CD4-positive, alpha-beta T cell treated with Interleukin-6 for 4 hours (primary cell): ENCODE measurements around the gene GAL.
"Not testable (repeated sequence)": the region's sequence is repeated elsewhere in the genome, so short reads cannot be mapped to it uniquely, and the experiment has no call there.

ENCODE experiments used
- DNase-seq: peaks from one replicate; pipeline ENCODE4 v3.0.0-alpha.2; 2020; ENCODE audit warnings: mixed read lengths

Gene GAL, protein sequence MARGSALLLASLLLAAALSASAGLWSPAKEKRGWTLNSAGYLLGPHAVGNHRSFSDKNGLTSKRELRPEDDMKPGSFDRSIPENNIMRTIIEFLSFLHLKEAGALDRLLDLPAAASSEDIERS

DNA sequence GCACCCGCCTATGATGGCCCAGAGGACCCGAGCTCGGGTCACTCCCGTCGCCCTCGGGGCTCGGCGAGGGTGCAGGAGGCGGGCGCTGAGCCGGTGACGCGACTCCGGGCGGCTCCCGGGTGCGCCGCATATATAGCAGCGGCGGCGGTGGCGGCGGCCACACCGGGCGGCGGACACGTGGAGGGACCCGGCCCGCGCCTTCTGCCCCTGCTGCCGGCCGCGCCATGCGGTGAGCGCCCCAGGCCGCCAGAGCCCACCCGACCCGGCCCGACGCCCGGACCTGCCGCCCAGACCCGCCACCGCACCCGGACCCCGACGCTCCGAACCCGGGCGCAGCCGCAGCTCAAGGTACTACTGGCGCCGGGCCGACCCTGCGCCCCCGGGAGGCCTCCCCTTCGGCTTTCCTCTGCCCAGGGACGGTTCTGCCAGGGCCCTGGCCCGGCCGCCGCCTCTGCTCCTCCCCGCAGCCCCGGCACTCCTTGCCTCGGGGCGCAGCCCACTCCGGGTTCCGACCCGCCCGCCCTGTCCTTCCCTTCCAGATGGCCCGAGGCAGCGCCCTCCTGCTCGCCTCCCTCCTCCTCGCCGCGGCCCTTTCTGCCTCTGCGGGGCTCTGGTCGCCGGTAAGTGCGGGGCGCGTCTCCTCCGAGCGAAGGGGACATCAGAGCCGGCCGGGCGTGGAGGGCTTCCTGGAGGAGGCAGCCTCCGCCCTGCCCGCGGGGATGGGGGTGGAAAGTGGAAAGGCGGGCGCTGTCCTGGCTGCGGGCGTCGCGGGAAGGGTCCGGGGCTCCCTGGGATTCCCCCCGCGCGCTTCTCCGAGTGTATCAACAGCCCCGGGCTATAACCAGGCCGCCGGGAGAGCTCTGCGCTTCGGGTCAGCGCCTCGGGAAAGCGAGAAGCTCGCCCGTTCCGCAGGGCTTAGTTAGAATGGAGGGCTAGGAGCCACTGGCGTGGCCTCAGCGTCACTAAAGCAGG lies at the start of gene GAL:
GAL (plus strand) TSS at position 160 of the 972 bp plus-strand sequence; CDS start at position 540, 380 bp downstream.
- DNase-seq, result no peak

DNA sequence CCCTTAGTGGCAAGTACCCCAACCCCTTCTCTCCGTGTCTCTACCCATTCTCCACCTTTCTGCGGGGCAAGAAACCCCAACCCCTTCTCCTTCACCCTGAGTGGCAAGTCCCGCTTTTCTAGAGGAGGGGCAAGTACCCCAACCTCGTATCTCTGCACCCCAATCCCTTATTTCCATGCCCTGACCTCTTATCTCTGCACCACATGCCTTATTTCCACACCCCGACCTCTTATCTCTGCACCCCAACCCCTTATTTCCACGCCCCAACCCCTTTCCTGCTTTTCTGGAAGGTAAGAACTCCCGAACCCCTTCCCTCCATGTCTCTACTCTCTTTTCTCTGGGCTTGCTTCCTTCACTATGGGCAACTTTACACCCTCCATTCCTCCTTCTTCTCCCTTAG lies 49.7 kb upstream of the GAL start:
- not testable (repeated sequence) for DNase-seq

DNA sequence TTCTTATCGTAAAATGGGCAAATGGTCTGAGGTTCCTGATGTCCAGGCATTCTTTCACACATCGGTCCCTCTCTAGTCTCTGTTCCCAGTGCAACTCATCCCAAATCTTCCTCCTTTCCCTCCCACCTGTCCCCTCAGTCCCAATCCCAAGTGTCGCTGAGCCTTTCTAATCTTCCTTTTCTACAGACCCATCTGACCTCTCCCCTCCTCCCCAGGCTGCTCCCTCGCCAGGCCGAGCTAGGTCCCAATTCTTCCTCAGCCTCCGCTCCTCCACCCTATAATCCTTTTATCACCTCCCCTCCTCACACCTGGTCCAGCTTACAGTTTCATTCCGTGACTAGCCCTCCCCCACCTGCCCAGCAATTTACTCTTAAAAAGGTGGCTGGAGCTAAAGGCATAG lies 49.2 kb upstream of the GAL start:
- DNase-seq, result not testable (repeated sequence)

DNA sequence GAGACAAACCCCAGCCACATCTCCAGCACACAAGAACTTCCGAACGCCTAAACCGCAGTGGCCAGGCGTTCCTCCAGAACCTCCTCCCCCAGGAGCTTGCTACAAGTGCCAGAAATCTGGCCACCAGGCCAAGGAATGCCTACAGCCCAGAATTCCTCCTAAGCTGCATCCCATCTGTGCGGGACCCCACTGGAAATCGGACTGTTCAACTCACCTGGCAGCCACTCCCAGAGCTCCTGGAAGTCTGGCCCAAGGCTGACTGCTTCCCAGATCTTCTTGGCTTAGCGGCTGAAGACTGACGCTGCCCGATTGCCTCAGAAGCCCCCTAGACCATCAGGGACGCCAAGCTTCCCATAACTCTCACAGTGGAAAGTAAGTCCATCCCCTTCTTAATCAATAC lies 48.5 kb upstream of the GAL start:
- DNase-seq, result not testable (repeated sequence)

DNA sequence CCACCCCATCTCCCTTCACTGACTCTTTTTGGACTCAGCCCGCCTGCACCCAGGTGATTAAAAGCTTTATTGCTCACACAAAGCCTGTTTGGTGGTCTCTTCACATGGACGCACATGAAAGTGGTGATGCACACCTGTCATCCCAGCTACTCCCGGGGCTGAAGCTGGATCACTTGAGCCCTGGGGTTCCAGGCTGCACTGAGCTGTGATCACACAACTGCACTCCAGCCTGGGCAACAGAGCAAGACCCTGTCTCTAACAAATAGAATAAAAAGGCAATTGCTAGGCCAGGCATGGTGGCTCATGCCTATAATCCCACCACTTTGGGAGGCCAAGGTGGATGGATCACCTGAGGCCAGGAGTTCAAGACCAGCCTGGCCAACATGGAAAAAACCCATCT lies 45.0 kb upstream of the GAL start:
- not testable (repeated sequence) for DNase-seq

DNA sequence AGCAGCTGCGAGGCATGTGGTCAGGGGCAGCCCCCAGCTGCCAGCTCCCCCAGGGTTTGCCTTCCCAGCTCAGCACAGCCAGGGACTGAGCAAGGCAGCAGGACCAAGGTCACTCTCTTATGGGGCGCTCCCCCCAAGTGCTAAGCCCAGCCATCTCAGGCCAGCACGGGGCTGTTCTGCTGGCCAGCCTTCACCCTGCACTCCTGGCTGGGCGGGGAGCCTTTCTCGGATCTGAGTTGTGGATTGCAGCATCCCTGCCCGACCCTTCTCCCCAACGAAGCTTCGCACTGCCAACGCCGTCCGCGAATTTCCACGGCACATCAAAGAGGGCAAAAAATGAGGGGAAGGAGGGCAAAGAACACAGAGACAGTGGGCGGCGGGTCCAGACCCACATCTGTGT lies 42.5 kb upstream of the GAL start:
- no peak for DNase-seq

DNA sequence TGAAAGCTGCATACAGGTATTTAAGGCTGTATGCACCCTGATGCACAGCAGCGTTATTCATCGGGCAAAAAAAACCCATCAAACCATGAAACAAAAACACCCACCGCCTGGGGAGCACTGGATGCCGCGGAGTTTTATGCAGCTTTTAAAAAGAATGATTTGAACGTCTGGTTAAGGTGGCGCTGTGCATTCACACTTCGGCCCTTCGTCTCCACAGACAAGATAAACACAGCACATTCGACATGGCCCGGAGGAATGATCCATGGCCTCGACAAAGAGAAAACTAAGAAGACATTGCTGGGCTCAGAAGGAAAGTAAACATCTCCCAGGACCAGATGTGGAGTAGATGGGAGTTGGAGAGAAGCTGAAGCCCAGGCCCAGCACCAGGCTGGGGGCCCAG lies 40.8 kb upstream of the GAL start:
- no peak for DNase-seq

DNA sequence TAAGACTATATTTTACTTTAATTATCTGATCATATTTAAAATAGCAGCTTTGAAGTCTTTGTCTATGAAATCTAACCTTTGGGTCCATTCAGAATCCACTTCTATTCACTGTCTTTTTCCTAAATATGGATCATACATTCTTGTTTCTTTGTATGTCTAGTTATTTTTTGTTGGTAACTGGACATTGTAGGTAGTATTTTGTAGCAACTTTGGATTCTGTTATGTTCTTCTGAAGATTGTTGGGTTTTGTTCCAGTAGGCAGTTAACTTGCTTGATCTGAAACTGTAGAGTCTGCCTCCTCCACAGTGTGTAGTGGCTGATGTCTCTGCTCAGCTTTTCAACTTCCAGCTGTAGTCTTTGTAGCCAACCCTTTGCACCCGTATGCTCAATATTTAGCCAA lies 37.5 kb upstream of the GAL start:
- no peak for DNase-seq

DNA sequence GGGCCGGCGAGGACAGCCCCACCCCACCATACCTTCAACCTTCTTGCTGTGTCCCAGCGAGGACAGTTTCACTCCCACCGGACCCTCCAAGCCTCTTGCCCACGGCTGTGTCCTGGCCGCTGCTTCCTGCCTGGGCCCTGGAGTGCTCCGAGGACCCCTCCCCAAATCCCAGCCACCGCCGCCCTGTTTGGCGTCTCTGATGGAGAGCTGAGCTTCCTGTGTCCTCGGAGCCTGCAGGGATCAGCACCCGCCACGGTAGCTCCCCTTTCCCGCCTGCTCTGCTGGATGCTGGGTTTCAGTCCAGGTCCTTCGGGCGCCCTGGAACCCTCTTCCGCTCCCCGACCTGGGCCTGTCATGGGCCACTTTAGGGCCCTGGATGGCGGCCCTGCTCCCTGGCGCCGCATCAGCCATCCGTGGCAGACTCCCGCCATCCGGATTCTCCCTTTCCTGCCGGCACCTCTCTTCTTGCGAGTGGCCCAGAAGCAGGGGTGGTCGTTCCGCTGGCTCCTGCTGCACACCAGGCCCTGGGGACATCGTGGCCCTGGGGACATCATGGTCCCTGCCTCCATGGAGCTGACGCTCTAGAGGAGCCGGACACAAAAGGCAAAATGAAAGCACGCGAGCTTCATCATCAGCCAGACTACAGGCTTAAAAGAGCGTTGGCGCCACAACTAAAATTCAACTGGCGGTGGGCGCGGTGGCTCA lies 34.3 kb upstream of the GAL start:
- DNase-seq, result no peak

DNA sequence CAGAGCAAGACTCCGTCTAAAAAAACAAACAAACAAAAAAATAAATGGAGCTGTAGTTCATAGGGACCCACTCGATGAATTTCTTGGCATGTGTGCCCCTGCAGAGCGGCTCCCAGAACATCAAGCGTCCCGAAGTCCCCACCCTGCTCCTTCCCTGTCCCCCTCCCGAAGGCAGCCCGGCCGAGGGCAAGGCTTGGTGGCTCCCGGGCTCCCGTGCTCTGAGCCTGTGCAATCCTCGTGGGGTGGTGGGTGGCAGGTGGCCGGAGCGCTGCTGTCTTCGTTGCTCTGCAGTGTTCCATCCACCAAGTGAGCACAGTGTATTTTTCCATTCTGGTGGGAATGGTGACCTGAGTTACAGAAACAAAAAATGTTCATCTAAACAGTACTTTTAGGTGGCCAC lies 33.5 kb upstream of the GAL start:
- no peak for DNase-seq

DNA sequence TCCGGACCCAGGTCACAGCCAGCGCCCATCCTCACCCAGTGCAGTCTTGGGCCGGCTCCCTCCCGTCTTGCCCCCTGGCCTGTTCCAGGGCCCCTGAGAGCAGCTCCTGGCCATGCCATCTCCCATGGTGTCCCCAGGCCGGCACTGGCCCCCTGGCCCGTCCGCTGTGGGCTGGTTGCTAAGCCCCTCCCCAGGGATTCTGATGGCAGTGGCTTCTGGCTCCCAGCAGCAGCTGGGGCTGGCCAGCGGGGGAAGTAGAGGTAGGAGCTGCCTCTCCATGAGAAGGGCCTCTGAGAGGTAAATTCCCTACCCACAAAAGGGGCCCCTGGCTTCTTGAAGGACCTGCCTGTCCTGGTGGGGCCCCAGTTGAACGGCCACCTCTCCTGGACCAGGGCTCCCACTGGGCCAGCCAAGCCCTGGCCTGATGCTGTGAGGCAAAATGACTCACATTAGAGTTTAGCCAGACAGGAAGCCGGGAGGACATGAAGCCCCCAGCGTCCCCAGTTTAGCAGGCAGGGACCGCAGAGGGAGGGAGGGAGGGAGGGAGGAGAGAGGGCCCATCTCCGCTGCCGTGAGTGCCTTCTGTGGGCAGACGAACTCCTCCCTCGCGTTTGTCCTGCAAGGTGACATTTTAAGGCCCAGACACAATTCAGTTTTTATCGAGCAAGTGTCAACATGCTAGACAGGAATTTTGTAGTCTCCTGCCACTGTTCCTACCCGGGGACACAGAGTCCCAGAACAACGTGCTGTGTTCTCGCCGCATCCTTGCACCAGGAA lies 32.9 kb upstream of the GAL start:
- DNase-seq, result no peak

DNA sequence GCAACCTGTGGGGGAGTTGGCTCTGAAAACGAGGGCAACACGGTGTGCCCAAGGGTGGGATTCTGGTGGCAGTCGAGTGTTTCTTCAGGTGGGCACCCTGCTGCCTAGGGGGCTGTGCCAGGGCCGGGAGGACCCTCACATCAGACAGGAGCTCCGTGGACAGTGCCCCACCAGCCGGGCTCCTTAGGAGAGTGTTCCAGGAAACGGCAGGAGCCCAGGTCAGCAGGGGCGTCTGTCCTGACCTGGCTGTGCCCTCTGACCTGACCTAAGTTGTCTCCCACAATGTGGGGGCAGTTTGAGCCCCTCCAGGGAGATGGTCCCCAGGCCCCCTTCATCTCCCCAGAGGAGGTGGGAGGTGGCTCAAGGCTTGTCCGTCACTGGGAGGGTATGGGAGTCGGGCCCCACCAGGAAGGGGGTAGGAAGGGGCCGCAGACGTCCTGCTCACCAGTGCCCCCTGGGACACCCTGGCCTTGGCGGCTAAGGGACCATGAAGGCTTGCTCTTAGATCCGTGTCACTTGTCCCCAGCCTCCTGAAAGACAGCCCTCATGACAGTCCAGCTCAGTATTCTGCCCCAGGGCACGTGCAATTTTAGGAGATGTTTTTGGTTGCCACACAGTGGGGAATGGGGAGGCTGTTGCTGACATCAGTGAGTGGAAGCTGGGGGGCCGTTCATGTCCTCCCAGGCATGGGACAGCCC lies 32.2 kb upstream of the GAL start:
- DNase-seq, result no peak

DNA sequence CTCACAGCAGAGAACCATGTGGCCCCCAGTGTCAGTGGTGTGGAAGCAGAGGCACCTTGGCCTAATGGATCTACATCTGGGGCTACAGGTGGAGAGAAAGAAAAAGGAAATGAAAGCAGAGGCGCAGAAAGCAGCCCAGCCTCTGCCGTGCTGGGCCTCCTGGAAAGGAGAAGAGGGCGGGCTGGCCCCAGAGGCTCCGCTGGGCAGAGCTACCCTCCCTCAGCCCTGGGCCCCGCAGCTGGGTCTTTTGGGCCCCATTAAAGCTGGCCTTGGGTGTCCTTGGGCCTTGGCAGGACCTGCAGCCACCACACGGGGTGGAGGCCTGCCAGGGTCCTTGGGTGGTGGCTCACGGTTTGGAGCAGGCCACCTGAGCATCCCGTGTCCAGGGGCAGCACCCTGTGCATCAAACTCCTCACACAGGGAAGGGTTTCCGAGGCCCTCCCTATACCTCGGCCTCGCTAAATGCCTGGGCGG lies 31.6 kb upstream of the GAL start:
- DNase-seq, result no peak

DNA sequence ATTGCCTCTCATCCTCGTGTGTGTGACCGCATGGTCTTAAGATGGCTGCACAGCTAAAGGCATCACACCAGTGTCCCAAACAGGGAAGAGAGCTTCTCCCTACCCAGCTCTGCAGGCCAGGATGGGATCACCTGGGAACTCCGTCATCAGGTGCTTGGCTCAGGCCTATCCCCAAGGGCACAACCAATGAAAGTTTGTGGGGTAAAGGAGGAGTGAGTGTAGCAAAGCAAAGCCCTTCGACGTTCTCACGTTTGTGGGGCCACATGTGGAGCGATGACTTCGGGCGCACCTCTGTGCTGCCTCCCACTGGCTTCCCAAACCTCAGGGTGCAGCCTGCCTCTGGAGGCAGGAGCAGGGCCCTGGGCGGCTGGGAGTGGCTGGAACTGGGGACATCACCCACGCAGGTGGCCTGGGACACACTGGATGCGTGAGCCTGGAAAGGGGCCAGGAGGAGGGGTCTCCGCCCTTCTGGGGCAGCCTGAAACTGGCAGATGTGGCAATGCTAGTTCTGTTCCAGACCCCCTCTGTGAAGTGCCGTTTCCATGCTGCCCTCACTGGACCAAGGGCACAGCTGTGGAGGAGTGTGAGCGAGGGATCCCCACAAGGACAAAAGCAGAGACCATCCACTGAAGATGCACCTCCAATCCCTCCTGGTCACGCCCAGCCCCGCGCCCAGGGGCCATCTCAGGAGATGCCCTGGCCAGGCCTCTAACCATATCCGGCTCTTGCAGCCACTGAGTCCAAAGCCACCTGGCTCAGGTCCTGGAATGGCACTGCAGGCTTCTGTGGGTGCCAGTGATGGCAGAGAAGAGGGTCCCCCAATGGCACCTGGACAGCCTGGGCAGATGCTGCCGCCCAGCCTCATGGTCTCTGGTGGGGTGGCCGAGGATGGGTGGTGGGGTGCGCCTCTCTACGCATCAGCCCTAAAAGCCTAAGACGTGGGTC lies 30.6 kb upstream of the GAL start:
- no peak for DNase-seq

DNA sequence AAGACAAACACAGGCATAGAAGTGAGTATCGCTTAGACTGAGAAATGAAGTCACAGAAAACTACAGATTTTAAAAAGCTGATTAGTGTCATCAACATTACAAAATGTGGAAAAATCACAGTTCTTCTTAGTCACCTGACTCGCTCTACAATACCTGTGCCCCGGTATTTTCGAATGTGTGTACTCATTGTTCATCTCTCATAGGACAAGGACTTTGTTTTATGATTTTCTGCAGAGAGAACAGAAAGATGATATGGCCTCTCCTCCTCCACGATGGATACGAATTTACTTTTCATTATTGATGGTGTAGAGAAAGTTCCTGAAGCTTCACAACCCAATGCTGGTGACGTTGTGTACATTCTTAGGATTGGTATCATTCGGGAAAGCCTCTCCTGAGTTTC lies 29.4 kb upstream of the GAL start:
- DNase-seq, result no peak

DNA sequence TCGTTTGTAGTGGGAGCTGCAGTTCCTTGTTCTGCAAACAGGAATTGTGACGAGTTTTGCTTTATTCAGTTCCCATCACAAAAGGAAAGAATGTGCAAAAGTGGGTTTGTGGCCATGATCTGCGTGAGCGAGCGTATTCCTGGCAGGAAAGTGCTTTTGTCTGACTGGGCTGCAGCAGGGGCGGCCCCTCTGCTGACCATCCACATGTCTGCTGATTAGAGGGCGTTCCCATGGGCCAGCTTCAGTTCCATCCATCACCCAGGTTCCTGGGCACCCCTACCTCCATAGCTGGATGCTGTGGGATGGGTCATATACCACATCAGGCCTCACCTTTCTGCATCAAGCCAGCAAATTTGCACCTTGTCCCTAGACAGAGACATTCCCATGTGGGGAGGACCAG lies 28.9 kb upstream of the GAL start:
- DNase-seq, result no peak

DNA sequence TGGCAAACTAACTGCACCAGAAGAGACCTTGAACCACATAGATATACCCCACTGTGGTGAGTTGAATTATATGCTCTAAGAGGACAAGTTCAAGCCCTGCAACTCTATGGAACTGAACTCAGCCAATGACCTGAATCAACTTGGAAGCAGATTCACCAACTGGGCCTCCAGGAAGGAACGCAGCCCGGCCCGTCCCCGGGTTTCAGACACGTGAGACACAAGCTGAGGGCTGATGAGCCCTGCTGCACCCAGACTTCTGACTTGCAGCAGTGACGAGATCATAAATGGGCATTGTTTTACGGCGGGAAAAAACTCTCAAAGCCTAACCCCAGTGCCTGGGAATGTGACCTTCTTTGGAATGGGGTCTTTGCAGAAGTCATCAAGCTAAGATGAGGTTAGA lies 28.5 kb upstream of the GAL start:
- no peak for DNase-seq

DNA sequence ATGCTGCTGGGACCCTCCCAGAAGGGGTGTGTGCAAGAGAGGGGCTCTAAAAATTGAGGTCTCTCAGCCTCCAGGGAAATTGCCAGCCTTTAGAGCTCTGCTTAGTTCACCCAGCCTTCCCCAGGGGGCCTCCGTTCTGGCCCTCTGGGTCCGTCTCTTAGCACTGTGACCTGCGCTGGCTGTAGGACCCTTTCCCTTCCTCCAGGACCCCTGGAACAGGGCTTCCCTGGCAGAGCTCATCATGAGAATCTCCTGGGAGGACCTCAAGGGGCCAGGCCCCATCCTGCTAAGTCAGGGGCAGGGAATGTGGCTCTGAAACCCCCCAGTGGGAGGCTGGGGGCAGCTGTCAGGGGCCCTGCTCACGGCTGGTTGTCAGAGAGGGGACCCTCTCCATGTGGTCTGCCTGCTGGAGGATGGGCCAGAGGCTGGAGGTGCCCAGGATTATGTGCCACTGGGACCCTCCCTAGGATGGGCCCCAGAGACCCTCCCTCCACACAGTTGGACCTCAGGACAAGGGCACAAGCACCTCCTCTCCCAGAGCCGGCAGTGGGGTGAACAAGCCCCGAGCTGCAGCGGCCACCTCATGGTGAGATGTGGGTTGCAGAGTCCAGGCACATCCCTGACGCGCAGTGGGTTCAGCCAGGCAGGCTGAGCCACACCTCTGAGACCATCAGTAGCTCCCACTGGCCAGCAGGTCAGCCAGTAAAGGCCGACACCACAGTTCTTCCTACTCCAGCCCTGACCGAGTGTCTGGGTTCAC lies 27.1 kb upstream of the GAL start:
- no peak for DNase-seq

DNA sequence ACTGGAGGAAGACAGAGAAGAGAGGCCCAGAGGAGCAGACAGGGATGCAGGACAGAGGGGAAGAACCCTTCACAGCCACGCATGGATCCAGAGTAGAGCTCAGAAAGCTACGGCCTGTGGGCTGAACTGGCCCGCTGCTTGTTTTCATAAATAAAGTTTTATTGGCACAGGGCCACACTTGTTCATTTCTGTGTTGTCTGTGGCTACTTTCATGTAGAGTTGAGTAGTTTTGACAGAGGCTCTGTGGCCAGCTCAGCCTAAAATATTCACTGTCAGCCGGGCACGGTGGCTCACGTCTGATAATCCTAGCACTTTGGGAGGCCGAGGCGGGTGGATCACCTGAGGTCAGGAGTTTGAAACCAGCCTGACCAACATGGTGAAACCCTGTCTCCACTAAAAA lies 26.2 kb upstream of the GAL start:
- no peak for DNase-seq

DNA sequence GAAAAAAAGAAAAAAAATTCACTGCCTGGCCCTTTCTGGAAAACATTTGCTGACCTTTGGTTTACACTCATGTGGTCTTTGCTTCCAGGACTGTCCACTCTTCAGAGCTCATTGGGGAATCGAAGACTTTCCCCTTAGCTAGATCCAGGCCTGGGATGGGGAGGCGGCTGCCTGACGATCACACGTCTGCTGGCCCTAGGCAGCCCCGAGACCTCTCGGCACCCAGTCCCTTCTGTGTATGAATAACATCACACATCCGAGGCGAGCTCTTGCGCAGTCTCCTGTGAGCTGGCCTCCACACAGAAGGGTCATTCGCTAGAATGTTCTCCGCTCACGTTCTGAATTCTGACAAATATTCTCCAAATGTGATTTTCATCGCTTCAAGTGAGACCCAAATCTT lies 25.7 kb upstream of the GAL start:
- no peak for DNase-seq
